ENCODE measurements around the gene CASZ1.

CASZ1 gene

GRCh38 chr1:10779841-10780240, 16.6 kb downstream of the CASZ1 start:
- no peak for DNase-seq (ENCODE audit: low read depth, low spot score)
- POLR2A ChIA-PET, result no interaction called here
- TF ChIP-seq CTCF (IDR thresholded peaks at IDR 0.05; ENCODE audit: insufficient read depth, low read length, missing control alignments), result no peak
- CTCF ChIA-PET, result no interaction called here
- no peak overlapping the region for H3K4me3 ChIP-seq (ENCODE audit: low read depth, low read length)

GRCh38 chr1:10779201-10779600, 17.2 kb downstream of the CASZ1 start:
- POLR2A ChIA-PET, result no interaction called here

GRCh38 chr1:10778640-10779039, 17.8 kb downstream of the CASZ1 start:
- TF ChIP-seq CTCF (IDR thresholded peaks at IDR 0.05; ENCODE audit: insufficient read depth, low read length, missing control alignments), result no peak
- ChIA-PET POLR2A (no interaction called here), CTCF (interaction anchor here (0.8 kb wide), 1 partner anchor 9 kb away, joined by 3 read pairs; no protein-coding TSS in a partner anchor)
- DNase-seq (ENCODE audit: low read depth, low spot score), result no peak
- no peak overlapping the region for H3K4me3 ChIP-seq (ENCODE audit: low read depth, low read length)

More at GRCh38 chr1:10779201-10779600, 17.2 kb downstream of the CASZ1 start:
- CTCF ChIA-PET, result interaction anchor here (0.8 kb wide), 1 partner anchor 9 kb away, joined by 3 read pairs; no protein-coding TSS in a partner anchor
- DNase-seq (ENCODE audit: low read depth, low spot score), result no peak
- TF ChIP-seq CTCF (IDR thresholded peaks at IDR 0.05; ENCODE audit: insufficient read depth, low read length, missing control alignments), result no peak
- H3K4me3 ChIP-seq (ENCODE audit: low read depth, low read length), result no peak overlapping the region

- H3K4me3 ChIP-seq (ENCODE audit: low read depth, low read length), result no peak overlapping the region
- ChIA-PET POLR2A (no interaction called here), CTCF (no interaction called here)
- DNase-seq (ENCODE audit: low read depth, low spot score), result no peak
- no peak for TF ChIP-seq CTCF (IDR thresholded peaks at IDR 0.05; ENCODE audit: insufficient read depth, low read length, missing control alignments)
Observed at GRCh38 chr1:10777749-10778574, 18.5 kb downstream of the CASZ1 start.

GRCh38 chr1:10776190-10776905, 20.1 kb downstream of the CASZ1 start:
- TF ChIP-seq CTCF (IDR thresholded peaks at IDR 0.05; ENCODE audit: insufficient read depth, low read length, missing control alignments), result no peak
- H3K4me3 ChIP-seq (ENCODE audit: low read depth, low read length), result no peak overlapping the region
- CTCF ChIA-PET, result no interaction called here
- POLR2A ChIA-PET, result no interaction called here
- DNase-seq (ENCODE audit: low read depth, low spot score), result no peak

- CTCF ChIA-PET, result no interaction called here
- H3K4me3 ChIP-seq (ENCODE audit: low read depth, low read length), result no peak overlapping the region
- POLR2A ChIA-PET, result no interaction called here
- DNase-seq (ENCODE audit: low read depth, low spot score), result no peak
- TF ChIP-seq CTCF (IDR thresholded peaks at IDR 0.05; ENCODE audit: insufficient read depth, low read length, missing control alignments), result no peak
Observed at GRCh38 chr1:10775763-10776162, 20.7 kb downstream of the CASZ1 start.

Data from AG04449 (cell line).